HG03571 (cell line): ENCODE measurements around the gene TMC8.

Experiments
- ATAC-seq: cut with Tn5 transposase; IDR thresholded peaks from one replicate; pipeline ENCODE4 v1.9.1; 2021; ENCODE audit not compliant: unreplicated experiment

TMC8 gene

DNA sequence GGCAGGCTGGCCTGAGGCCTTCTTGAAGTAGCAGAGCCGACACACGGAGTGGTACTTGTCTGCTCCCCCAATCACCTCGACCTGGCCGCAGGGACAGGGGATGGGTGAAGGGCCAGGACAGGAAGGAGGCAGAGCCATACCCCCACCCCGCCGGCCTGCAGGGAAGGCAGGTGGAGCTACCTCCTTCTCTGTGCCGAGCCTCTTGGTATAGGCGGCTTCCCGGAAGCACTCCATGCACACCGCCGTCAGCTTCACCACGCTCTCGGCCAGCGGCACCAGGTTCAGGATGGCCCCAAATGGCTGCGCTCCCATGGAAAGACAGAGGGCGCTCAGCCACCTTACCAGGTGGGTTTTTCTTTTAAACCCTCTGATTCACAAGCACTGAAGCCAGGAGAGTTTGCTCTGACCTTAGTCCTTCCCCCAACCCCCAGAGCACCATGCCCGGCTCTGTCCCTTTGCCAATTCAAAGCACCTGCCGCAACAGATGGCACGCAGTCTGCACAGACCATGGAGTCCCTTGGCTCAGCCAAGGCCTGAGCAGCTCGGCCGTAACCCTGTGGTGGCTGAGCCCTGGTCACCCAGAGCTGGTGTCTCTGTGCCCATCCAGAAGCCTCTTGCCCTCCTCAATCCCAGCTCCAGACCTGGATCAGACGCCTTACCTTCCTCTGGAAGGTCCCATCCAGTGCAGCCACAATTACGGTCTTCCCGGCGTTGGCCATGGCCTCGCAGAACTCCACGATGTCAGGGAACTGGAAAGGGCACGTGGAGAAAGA lies 44.5 kb downstream of the TMC8 start:
- ATAC-seq = no peak

DNA sequence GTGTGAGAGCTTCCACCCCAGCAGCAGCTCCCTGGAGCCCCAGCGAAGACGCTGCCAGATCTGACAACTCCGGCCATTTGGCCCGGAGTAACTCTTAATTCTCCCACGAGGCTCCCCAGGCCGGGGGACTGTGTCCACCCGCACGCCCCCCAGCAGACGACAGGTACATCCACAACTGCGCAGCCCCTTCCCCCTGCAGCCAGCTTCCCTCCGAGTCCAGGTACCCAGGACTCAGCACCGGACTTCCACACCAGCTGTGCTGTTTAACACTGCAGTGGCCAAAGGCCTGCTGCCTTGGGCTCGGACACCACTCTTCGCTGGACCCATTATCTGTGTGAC lies 45.0 kb downstream of the TMC8 start:
- no peak for ATAC-seq

DNA sequence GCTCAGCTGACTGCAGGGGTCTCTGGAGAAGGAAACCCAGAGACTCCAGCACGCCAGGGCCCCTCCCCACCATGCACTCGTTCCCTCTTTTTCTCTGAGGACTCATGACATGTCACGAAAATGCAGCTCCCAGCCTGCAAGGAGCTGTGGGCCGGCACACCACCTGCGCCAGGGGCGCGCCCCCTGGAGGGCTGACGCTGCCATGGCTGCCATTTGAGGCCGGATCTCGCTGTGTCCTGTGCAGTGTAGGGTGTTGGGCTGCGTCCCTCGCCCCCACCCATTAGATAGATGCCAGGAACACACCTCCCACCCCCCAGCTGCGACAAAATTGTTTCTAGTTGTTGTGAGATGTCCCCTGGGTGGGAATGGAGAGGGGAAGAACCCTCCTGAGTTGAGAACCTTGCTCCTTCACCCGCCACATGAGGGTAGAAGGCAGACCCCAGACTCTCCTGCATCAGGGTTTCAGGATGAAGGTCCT lies 46.0 kb downstream of the TMC8 start:
- ATAC-seq = no peak

DNA sequence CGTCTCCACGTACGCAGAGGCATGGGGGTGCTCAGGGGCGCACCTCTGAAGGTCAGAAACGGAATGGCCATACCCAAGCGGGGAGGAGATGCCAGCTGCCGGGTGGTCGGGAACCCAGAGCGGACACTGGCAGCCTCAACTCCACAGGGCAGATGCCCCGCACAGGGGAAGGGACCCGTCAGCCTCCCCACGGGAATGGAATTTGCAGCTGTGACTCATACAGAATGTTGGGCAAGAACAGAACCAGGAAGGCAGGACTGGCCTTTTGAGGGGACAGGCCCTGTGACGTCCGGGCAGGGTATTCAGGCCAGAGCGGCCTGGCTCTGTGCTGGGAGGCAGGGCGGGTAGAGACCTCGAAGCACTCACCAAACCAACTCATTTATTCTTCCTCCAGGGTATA lies 48.8 kb downstream of the TMC8 start:
- ATAC-seq = no peak

DNA sequence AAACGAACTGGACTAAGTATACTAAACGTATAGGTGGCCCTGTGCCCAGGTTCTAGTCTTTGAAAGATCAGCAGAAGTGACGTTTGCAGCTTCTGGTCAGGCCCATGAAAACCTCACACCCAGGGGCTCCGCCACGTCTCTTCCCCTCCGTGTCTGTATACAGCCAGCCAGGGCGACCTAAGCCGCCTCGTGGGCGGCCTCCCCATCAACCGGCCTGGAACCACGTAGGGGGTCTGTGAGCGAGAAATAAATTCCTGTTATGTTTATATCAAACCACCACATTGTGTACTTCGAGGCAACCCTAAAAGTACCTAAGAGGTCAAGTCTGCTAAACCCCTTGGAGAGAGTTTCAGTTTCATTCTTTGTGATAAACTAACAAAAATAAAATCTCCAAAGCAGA lies 49.5 kb downstream of the TMC8 start:
- ATAC-seq = no peak

DNA sequence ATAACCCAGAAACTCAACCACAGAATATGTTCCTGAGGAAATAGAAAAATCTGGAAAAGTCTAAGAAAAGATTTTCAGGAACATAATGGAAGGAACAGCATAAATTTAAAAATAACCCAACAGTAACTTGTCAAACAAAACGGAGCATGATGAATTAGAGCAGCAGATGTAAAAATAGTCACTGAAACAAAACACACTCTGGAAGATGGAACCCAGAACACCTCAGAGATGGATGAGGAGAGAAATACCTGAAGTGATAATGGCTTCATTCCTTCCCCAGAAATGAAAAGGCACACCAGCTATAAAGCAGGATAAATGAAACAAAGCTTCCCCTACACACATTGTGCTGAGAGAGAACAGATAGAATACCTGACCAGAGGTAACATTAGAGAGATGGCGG lies 49.9 kb downstream of the TMC8 start:
- no peak for ATAC-seq

DNA sequence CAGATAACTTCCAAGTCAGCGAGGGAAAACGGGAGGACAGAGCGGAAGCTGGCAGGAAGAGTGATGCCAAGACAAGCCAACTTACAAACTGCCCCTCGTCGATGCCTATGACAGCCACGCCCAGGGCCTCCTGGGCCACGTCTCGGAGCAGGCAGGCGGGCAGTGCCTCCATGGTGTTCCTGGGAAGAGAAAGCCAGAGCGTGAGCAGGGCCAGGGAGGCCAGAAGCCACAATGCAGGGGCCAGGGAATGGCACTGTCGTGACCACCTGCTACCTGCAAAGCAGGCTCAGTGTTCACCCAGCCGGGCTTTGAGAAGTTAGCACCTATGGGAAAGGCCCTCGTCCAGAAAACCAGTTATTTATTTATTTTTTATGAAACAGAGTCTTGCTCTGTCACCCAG lies 51.9 kb downstream of the TMC8 start:
- ATAC-seq = no peak

DNA sequence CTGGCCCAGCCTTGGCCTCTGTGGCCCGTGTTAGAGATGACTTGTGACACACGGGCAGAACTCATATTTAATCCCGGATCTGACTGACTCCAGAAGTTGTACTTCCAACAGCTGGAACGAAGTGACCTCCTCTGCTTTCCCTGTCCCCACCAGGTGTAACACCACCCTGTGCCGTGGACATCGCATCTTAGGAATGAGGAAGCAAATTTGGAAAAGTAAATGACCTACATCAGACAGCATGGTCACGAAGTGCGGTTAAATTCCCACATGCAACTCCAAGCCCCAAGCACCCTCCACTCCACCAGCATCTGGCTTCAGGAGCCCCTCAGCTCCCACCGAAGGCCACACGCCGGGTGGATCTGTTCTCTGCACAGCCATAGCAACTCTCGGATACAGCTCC lies 53.3 kb downstream of the TMC8 start:
- no peak for ATAC-seq

DNA sequence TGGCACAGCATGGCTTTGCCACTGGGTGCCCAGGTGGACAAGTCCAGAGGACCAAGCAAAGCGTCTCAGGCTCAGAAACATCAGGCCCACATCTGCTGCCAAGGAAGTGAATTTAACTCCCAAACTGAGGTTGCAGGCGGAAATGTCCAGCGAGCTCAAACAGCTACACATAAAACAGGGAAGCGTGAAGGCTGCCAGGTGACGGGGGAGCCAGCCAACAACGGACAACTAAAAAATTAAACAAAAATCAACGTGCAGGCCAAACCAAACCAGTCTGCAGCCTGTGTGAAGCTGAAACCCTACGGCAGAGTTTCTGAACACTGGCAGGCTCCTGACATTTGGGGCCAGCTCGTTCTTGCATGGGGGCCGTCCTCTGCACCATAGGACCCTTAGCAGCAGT lies 53.8 kb downstream of the TMC8 start:
- ATAC-seq = no peak

DNA sequence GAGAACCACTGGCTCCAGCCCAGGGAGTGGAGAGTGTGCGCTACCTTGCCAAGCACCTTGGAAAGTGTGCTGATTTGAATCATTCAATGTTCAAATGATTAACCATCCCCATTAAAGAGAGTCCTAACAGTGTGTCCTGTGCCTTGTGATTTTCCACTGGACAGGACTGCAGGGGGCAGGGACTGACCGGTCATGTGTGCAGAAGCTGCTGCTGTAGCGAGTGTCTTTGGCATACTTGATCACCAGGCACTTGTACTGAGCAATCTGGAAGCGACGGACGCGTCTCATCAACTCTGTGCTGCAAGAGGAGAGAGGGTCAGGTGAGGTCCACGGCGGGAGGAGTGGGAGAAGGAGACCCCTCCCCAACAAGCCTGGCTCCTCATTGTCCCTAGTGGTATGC lies 54.3 kb downstream of the TMC8 start:
- no peak for ATAC-seq

DNA sequence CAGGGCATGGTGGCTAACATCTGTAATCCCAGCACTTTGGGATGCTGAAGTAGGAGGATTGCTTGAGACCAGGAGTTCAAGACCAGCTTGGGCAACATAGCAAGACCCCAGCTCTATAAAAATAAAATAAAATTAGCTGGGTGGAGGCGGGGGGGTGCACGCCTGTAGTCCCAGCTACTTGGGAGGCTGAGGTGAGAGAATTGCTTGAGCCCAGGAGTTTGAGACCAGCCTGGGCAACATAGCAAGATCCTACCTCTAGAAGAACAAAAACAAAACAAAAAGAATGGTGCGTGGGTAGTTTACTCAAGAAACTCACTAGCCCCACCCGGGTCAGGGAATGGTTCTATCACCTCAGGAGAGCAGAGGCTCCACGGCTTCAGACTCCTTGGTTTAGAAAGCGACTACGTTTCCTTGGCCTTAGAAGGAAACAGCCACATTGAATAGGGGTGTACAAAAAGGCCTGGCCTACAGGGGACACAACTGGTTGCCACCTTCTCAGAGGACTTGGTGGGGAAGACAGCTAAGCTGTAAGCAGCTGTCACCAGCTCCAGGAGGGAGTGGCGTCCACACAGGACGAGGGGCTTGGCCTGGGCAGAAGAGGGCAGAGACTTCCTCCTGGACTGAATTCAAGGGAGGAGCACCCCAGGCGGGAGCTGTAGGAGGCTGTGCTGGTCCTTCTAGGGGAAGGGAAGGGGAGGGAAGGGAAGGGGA lies 55.6 kb downstream of the TMC8 start:
- no peak for ATAC-seq

DNA sequence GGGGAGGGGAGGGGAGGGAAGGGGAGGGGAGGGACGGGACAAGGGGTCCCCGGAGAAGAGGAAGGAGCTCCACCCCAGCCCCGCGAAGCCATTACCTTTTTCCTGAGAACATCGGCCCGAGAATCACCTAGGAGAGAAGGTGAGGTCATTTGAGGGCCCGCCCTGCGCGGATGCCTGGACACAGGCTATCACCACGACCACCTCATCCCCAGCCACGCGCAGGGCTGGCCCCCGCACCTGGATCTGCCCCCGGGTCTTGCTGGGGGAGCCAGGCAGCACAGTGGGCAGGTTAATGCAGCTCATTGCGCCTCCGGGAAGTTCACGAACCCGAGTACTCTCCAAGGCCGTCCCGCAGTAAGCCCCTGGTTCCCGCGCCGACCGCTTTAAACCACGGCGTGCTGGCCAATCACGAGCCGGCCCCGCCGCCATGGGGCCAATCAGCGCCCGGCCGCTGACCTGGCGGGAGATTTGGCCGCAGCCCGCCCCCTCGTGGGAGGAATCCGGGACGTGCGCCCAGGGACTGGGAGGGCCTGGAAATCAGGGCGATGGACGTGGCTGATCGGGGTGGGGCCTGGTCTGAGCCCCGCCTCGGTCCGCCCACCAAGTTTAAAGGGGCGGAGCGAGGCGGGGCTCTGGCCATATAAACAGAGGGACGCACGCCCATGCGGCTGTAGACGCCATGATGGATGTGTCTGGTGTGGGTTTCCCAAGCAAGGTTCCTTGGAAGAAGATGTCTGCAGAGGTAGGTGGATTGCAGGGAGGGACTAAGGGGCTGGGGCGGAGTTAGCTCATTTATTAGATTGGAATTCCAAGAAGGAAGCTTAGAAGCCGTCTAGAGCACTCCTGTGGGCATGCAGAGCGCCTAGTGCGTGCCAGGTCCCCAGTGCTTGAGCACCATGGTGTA lies 56.4 kb downstream of the TMC8 start, which contains the start of the genes AFMID and TK1:
Gene AFMID (plus strand): TSS at position 671 of the 904 bp plus-strand sequence. CDS start 9 bp downstream, at position 680.
Gene TK1 (minus strand): TSS at position 361 of the 904 bp plus-strand sequence. CDS start 58 bp downstream, at position 303.
- peak; percentile 89 for ATAC-seq
